ENCODE measurements around the gene CDYL2. TPM values are rescaled to one million over a fixed set of nuclear protein-coding genes. Genes with fewer than 3 reads are reported as not detected.

Gene CDYL2
- total and polyA plus RNA-seq, 12 donors = 0.59 to 5.3 (median 2.9) TPM

DNA sequence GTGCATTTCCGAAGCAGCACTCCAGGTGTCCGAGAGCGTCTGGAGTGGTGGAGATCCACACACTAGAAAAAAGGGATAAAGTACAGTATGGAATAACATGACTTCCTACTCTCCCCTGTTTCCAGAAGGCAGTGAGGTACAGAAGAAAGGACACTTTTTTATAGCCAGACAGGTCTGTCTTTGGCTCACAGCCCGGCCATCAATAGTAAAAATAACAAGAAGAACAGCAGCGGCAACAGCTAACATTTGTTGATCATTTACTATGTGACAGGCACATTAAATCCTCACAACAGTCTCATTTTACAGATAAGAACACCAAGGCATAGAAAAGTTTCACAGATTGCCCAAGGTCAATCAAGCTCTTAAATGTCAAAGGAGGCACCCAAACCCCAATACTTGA is 247.4 kb downstream of the CDYL2 start:
- Histone ChIP-seq H3K9me3 (no peaks in the 10 kb centered on the region), H3K4me1 (no peaks in the 10 kb centered on the region), H3K27me3 (peaks cover 0 to 18% (median 16%) of the 10 kb centered on the region in 7 donors), H3K36me3 (no peaks in the 10 kb centered on the region), H3K27ac (no peak overlapping the region), H3K4me3 (no peak overlapping the region)
- TF ChIP-seq, protein P1, sequence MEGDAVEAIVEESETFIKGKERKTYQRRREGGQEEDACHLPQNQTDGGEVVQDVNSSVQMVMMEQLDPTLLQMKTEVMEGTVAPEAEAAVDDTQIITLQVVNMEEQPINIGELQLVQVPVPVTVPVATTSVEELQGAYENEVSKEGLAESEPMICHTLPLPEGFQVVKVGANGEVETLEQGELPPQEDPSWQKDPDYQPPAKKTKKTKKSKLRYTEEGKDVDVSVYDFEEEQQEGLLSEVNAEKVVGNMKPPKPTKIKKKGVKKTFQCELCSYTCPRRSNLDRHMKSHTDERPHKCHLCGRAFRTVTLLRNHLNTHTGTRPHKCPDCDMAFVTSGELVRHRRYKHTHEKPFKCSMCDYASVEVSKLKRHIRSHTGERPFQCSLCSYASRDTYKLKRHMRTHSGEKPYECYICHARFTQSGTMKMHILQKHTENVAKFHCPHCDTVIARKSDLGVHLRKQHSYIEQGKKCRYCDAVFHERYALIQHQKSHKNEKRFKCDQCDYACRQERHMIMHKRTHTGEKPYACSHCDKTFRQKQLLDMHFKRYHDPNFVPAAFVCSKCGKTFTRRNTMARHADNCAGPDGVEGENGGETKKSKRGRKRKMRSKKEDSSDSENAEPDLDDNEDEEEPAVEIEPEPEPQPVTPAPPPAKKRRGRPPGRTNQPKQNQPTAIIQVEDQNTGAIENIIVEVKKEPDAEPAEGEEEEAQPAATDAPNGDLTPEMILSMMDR (IDR thresholded peaks at IDR 0.05) = no peak
- ATAC-seq (no peak), DNase-seq (no peak)
- intact Hi-C loops (cut with DNase I) = no loop called here
- 82 to 86% methylated on average over 5 of the region's 5 CpGs for WGBS, 2 donors

DNA sequence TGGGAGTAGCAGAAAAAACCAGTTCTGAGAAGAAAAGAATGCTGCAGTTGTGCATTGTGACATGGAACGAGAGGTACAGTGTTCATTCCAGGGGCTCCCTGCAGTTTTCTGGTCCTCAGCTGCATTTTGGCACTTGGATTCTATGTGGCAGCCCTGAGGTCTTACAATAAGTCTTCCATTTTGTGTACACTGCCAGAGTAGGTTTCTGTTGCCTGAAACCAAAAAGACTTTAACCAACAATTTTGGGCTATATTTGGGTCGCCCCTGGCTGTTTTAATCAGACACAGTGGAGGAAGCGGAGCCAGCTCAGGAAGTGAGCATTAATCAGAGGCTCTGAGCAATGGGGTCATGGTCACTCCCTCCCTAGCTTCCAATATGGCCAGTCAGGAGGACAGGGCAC is 247.9 kb downstream of the CDYL2 start:
- no peak for ATAC-seq
- WGBS, 2 donors = 44 to 64% methylated on average over 3 of the region's 3 CpGs

DNA sequence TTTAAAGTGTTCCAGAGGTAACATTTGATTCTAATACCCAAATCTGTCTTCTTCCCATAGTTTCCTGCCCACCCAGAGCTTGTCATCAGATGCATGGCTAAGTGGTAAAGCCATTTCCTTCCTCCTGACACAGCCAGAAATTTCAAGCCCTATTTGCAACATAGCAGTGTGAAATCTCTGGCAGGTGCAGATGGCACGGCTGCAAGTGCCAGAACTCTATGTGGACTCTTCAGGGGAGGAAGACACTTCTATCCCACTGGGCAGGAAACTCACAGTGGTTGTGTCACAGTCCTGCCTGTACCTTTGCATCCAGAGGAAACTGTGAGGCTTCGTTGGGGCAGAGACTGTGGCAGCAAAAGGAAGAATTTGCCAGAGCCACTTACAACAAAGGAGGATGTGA is 250.4 kb downstream of the CDYL2 start:
- WGBS, 2 donors = 14 to 25% methylated on average over 2 of the region's 2 CpGs

More for the DNA sequence above, 247.9 kb downstream of the CDYL2 start:
- Histone ChIP-seq H3K27me3 (peaks cover 0 to 24% (median 19%) of the 10 kb centered on the region in 7 donors), H3K4me3 (no peak overlapping the region), H3K9me3 (no peaks in the 10 kb centered on the region), H3K27ac (no peak overlapping the region), H3K4me1 (no peaks in the 10 kb centered on the region), H3K36me3 (no peaks in the 10 kb centered on the region)
- no peak for DNase-seq
- intact Hi-C loops (cut with DNase I) = no loop called here
- TF ChIP-seq, protein P1 (IDR thresholded peaks at IDR 0.05) = no peak

DNA sequence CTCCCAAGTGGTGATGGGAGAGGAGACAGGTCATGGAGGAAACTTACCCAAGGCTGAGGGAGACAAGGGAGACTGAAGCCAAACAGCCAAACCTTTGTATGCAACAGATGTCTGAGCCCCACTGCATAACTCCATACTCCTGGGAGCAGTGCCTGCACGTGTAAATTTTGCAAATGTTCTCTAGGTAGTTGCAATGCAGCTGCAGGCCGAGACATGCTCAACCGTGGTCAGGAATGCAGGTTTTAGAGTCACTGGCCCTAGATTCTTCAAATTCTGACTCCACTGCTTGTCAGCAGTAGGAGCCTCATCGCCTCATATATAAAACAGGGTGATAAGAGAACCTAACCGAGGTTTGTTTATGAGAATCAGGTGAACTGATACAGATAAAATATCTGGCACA is 252.1 kb downstream of the CDYL2 start:
- no peak for DNase-seq
- 57 to 59% methylated on average over 5 of the region's 5 CpGs for WGBS, 2 donors
- H3K27me3 ChIP-seq = peaks cover 0 to 36% (median 18%) of the 10 kb centered on the region in 7 donors

More for the DNA sequence above, 250.4 kb downstream of the CDYL2 start:
- TF ChIP-seq, protein P1 (IDR thresholded peaks at IDR 0.05) = no peak
- H3K9me3 ChIP-seq = no peaks in the 10 kb centered on the region
- no peak overlapping the region for H3K27ac ChIP-seq
- no peak overlapping the region for H3K4me3 ChIP-seq
- no peaks in the 10 kb centered on the region for H3K36me3 ChIP-seq
- DNase-seq (no peak), ATAC-seq (no peak)
- intact Hi-C loops (cut with DNase I) = no loop called here
- peaks cover 0 to 32% (median 18%) of the 10 kb centered on the region in 7 donors for H3K27me3 ChIP-seq
- no peaks in the 10 kb centered on the region for H3K4me1 ChIP-seq

More for the DNA sequence above, 252.1 kb downstream of the CDYL2 start:
- intact Hi-C loops (cut with DNase I) = no loop called here
- no peak overlapping the region for H3K27ac ChIP-seq
- H3K9me3 ChIP-seq = no peaks in the 10 kb centered on the region
- no peak for ATAC-seq
- TF ChIP-seq, protein P1 (IDR thresholded peaks at IDR 0.05) = no peak
- H3K4me1 ChIP-seq = no peaks in the 10 kb centered on the region
- no peak overlapping the region for H3K4me3 ChIP-seq
- H3K36me3 ChIP-seq = no peaks in the 10 kb centered on the region

Other genes with a start within 250 kb of the CDYL2 start
- 100 to 1,000 TPM in 8 of 10 donors, 10 to 100 TPM in 2; 95.1 to 129 (median 121) TPM for gene CMC2, start 202.3 kb upstream of the CDYL2 start, total RNA-seq
- gene CMC2, start 202.3 kb upstream of the CDYL2 start, polyA plus RNA-seq = 100 to 1,000 TPM in 1 of 2 donors, 10 to 100 TPM in 1; 84.3 to 341 TPM
- 10 to 100 TPM in 6 of 10 donors, 1 to 10 TPM in 4; 6.3 to 16.2 (median 11.0) TPM for gene CENPN, start 202.6 kb upstream of the CDYL2 start, total RNA-seq
- 1 to 10 TPM in 1 of 2 donors, under 1 TPM in 1; 0.95 to 5.1 TPM for gene CENPN, start 202.6 kb upstream of the CDYL2 start, polyA plus RNA-seq
- gene ATMIN, start 231.2 kb upstream of the CDYL2 start, total RNA-seq = 10 to 100 TPM; 22.3 to 32.0 (median 29.9) TPM
- 10 to 100 TPM in 1 of 2 donors, 1 to 10 TPM in 1; 7.4 to 15.5 TPM for gene ATMIN, start 231.2 kb upstream of the CDYL2 start, polyA plus RNA-seq